Osteocyte (in vitro differentiated cells): Measurements from ENCODE around the gene TFDP2. TPM values are rescaled to one million over a fixed set of nuclear protein-coding genes. Genes with fewer than 3 reads are reported as not detected.
"Not testable (repeated sequence)": the region's sequence is repeated elsewhere in the genome, so short reads cannot be mapped to it uniquely, and the experiment has no call there.

Experiments used
- DNase-seq: peaks from one replicate; pipeline ENCODE4 v3.0.0; 2021; ENCODE audit warnings: mixed read lengths; ENCODE audit not compliant: unreplicated experiment; ENCODE audit errors: extremely low spot score
- H3K27ac Mint-ChIP-seq: one replicate; pipeline ENCODE4 v1.8.0; 2021; ENCODE audit warnings: mild to moderate bottlenecking, mixed read lengths; ENCODE audit not compliant: unreplicated experiment
- H3K27me3 Mint-ChIP-seq: one replicate; pipeline ENCODE4 v1.8.0; 2021; ENCODE audit warnings: mixed read lengths; ENCODE audit not compliant: unreplicated experiment
- H3K36me3 Mint-ChIP-seq: one replicate; pipeline ENCODE4 v1.8.0; 2021; ENCODE audit warnings: mixed read lengths; ENCODE audit not compliant: unreplicated experiment
- H3K4me1 Mint-ChIP-seq: one replicate; pipeline ENCODE4 v1.8.0; 2021; ENCODE audit warnings: mixed read lengths; ENCODE audit not compliant: unreplicated experiment
- H3K4me3 Mint-ChIP-seq: one replicate; pipeline ENCODE4 v1.8.0; 2021; ENCODE audit warnings: mild to moderate bottlenecking, moderate library complexity, mixed read lengths; ENCODE audit not compliant: unreplicated experiment
- H3K9me3 Mint-ChIP-seq: one replicate; pipeline ENCODE4 v1.8.0; 2021; ENCODE audit warnings: mixed read lengths; ENCODE audit not compliant: unreplicated experiment
- total RNA-seq: library from RNA; stranded (reverse); gene quantifications from 2 replicates; pipeline ENCODE4 v1.2.1, GENCODE V29; 2021
- TF ChIP-seq, protein P1 (sequence below): fragments of 200-600 bp; sonication (generic); IDR thresholded peaks from 2 replicates; pipeline ENCODE4 v1.5.0; 2021; ENCODE audit warnings: antibody characterized with exemption, mild to moderate bottlenecking, moderate library complexity

The TFDP2 gene
- total RNA-seq, 1 donor from 2014 or later, result 49.3 TPM

DNA sequence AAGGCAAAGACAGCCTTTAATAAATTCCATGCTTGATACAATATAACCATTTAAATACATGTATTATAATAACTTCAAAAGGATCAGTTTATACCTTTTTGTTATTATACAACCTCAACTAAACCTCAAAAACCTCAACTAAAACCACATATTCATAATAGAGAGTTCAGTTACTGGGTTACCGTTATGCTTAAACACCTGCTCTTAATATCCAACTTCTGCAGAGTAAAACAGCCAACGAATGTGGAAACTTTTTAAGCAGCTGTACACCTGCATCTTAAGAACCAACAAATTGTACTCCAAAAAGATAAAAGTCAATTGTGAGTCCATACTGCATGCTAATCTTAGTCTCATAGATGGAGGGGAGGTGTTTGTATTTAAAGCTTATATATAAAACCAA, 53.5 kb downstream of the TFDP2 start:
- no peak overlapping the region for H3K4me3 Mint-ChIP-seq
- no peak for DNase-seq
- H3K36me3 Mint-ChIP-seq, result peaks cover 2% of the 10 kb centered on the region
- H3K27ac Mint-ChIP-seq, result no peak overlapping the region
- TF ChIP-seq, protein P1, sequence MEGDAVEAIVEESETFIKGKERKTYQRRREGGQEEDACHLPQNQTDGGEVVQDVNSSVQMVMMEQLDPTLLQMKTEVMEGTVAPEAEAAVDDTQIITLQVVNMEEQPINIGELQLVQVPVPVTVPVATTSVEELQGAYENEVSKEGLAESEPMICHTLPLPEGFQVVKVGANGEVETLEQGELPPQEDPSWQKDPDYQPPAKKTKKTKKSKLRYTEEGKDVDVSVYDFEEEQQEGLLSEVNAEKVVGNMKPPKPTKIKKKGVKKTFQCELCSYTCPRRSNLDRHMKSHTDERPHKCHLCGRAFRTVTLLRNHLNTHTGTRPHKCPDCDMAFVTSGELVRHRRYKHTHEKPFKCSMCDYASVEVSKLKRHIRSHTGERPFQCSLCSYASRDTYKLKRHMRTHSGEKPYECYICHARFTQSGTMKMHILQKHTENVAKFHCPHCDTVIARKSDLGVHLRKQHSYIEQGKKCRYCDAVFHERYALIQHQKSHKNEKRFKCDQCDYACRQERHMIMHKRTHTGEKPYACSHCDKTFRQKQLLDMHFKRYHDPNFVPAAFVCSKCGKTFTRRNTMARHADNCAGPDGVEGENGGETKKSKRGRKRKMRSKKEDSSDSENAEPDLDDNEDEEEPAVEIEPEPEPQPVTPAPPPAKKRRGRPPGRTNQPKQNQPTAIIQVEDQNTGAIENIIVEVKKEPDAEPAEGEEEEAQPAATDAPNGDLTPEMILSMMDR, result no peak
- no peaks in the 10 kb centered on the region for H3K27me3 Mint-ChIP-seq
- H3K9me3 Mint-ChIP-seq, result no peaks in the 10 kb centered on the region
- H3K4me1 Mint-ChIP-seq, result no peaks in the 10 kb centered on the region

DNA sequence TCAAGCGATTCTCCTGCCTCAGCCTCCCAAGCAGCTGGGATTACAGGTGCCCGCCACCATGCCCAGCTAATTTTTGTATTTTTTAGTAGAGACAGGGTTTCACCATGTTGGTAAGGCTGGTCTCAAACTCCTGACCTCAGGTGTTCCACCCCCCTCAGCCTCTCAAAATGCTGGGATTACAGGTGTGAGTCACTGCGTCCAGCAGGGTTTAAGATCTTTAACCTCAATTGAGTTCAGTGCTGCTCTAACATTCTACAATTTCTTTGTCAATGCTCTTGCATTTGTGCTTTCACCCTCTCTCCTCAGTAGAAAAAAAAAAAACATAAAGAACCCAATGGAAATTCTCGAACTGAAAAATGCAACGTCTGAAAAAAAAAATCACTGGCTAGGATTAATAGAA, 60.4 kb downstream of the TFDP2 start:
- not testable (repeated sequence) for DNase-seq, H3K4me3 Mint-ChIP-seq, H3K4me1 Mint-ChIP-seq, H3K27me3 Mint-ChIP-seq, H3K27ac Mint-ChIP-seq
- Mint-ChIP-seq H3K9me3 (peaks cover 11% of the 10 kb centered on the region), H3K36me3 (peaks cover 11% of the 10 kb centered on the region)

DNA sequence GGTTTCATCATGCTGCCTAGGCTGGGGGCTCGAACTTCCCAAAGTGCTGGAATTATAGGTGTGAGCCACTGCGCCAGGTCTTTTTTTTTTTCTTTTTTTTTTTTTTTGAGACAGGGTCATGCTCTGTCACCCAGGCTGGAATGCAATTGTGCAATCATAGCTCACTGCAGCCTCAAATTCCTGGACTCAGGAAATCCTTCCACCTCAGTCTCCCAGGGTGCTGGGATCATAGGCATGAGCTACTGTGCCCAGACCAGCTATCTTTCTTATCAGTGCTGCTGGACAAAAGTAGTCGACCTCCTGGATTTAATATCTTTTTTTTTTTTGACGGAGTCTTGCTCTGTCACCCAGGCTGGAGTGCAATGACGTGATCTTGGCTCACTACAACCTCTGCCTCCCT, 60.8 kb downstream of the TFDP2 start:
- no peak overlapping the region for H3K27ac Mint-ChIP-seq
- H3K27me3 Mint-ChIP-seq, result no peaks in the 10 kb centered on the region
- no peak for DNase-seq
- no peak overlapping the region for H3K4me3 Mint-ChIP-seq
- TF ChIP-seq, protein P1, result no peak
- peaks cover 14% of the 10 kb centered on the region for H3K36me3 Mint-ChIP-seq
- peaks cover 15% of the 10 kb centered on the region for H3K9me3 Mint-ChIP-seq
- no peaks in the 10 kb centered on the region for H3K4me1 Mint-ChIP-seq

DNA sequence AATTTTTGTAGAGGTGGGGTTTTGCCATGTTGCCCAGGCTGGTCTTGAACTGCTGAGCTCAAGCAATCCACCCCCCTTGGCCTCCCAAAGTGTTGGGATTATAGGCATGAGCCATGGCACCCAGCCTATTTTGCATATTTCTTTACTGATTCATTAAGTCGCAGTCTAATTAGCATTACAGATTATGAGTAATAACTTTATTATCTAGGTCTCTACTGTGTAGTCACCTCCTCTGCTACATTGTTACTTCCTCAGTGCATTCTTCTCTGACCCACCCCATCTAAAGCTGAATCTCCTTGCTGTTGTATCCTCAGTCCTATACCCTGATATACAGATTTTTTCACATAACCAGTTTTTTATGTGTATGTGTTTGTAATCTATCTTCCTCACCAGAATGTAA, 61.7 kb downstream of the TFDP2 start:
- Mint-ChIP-seq H3K27me3 (no peaks in the 10 kb centered on the region), H3K4me3 (no peak overlapping the region), H3K9me3 (peaks cover 23% of the 10 kb centered on the region), H3K36me3 (peaks cover 12% of the 10 kb centered on the region), H3K4me1 (no peaks in the 10 kb centered on the region), H3K27ac (no peak overlapping the region)
- TF ChIP-seq, protein P1, result no peak
- no peak for DNase-seq

DNA sequence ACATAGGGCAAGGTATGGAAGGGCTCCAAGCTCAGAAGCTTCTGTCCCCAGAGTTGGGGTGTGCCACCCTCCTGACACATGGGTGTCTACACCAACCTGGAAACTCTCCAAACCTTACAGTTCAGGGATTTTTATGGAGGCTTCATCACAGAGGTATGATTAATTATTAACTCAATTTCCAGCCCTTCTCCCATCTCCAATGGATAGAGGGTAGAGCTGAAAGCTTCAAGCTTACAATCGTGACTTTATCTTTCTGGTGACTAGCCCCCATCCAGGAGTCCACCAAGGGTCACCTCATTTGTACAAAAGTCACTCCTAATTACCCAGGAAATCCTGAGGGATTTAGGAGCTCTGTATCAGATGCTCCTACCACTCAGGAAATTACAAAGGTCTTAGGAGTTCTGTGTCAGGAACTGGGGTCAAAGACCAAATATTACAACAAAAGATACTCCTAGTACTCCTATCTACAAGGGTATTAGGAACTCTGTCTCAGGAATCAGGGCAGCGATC, 62.7 kb downstream of the TFDP2 start:
- TF ChIP-seq, protein P1, result no peak
- no peaks in the 10 kb centered on the region for H3K27me3 Mint-ChIP-seq
- no peak for DNase-seq
- H3K27ac Mint-ChIP-seq, result no peak overlapping the region
- peaks cover 24% of the 10 kb centered on the region for H3K9me3 Mint-ChIP-seq
- H3K4me3 Mint-ChIP-seq, result no peak overlapping the region
- no peaks in the 10 kb centered on the region for H3K4me1 Mint-ChIP-seq
- H3K36me3 Mint-ChIP-seq, result peaks cover 12% of the 10 kb centered on the region

DNA sequence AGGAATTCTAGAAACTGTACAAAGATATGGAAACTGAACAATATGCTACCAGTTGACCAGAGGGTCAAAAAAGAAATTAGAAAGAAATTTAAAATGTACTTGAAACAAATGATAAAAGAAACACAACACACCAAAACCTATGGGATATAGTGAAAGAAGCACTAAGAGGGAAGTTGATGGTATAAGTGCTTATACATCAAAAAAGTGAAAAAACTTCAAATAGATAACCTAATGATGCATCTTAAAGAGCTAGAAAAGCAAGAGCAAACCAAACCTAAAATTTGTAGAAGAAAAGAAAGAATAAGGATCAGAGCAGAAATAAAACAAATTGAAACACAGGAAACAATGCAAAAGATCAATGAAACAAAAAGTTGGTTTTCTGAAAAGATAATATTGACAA, 68.2 kb downstream of the TFDP2 start:
- no peak overlapping the region for H3K4me3 Mint-ChIP-seq
- H3K9me3 Mint-ChIP-seq, result peaks cover 31% of the 10 kb centered on the region
- no peaks in the 10 kb centered on the region for H3K27me3 Mint-ChIP-seq
- no peak overlapping the region for H3K27ac Mint-ChIP-seq
- no peaks in the 10 kb centered on the region for H3K4me1 Mint-ChIP-seq
- no peak for DNase-seq
- H3K36me3 Mint-ChIP-seq, result peaks cover 14% of the 10 kb centered on the region
- TF ChIP-seq, protein P1, result no peak
